ENCODE measurements around the gene SLC6A1. TPM values are rescaled to one million over a fixed set of nuclear protein-coding genes. Genes with fewer than 3 reads are reported as not detected.

Gene SLC6A1
- total RNA-seq, 1 experiment from 2014 or later = not detected

DNA sequence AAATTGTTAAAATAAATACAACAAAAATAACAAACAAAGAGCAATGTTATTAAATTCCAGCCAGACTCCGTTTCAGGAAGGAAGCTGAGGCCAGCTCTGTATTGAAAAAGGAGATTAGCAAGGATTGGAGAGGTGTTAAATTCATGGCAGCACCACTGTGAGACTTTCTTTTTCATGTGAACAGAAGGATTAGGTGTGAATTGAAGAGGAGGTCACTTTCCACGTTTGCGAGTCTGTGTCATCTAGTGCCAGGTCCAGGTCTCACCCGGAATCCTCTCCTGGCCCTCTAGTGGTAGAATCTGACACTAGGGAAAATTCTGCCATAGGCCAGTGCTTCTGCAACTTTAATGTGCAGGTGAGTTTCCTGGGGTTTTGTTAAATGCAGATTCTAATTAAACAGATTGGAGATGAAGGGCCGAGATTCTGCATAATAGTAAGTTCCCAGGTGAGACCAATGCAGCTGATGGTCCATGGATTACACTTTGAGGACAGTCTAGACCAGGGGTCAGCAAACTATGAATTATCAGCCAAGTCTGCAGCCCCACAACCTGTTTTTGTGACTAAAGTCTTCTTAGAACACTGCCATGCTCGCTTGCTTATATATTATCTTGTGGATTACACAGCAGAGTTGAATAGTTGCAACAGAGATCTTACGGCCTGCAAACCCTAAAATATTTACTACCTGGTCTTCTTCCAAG is 9.2 kb upstream of the SLC6A1 start:
- Histone ChIP-seq H3K27me3 (ENCODE audit: insufficient read depth, low read length) (no peaks in the 10 kb centered on the region), H2BK20ac (ENCODE audit: low read depth, low read length, poor library complexity, severe bottlenecking) (no peak overlapping the region), H3K18ac (ENCODE audit: insufficient read length, low read depth, low read length) (no peak overlapping the region), H3K9me3 (ENCODE audit: control insufficient read depth, low read depth, low read length) (no peaks in the 10 kb centered on the region), H3K9ac (ENCODE audit: extremely low read depth, insufficient read length, low read length) (no peak overlapping the region), H3K4me1 (ENCODE audit: insufficient read depth, low read length) (peaks cover 2% of the 10 kb centered on the region; the same call in 1 of the 2 replicates), H2BK12ac (ENCODE audit: insufficient read length, low read depth, low read length) (no peak overlapping the region), H3T11ph (ENCODE audit: low read length) (no peak overlapping the region), H2BK120ac (ENCODE audit: low read depth, low read length, poor library complexity, severe bottlenecking) (no peak overlapping the region), H3K4me2 (ENCODE audit: insufficient read depth, insufficient read length, low read length) (no peak overlapping the region), H3K79me2 (ENCODE audit: insufficient read depth, low read length) (no peaks in the 10 kb centered on the region), H2BK15ac (ENCODE audit: low read depth, low read length) (no peak overlapping the region), H3K27ac (ENCODE audit: insufficient read length, low read depth, low read length) (no peak overlapping the region), H3K79me1 (ENCODE audit: insufficient read depth, low read depth, low read length, poor library complexity, severe bottlenecking) (no peaks in the 10 kb centered on the region), H3K23me2 (ENCODE audit: insufficient read length, low read depth, low read length, poor library complexity, severe bottlenecking) (no peaks in the 10 kb centered on the region), H3K4ac (ENCODE audit: low read depth, low read length) (no peak overlapping the region), H2AK5ac (ENCODE audit: insufficient read length, low read length) (no peak overlapping the region), H4K8ac (replicated peaks; ENCODE audit: insufficient read length, low read depth, low read length) (no peak overlapping the region), H3K56ac (ENCODE audit: insufficient read length, low read depth, low read length) (no peak overlapping the region), H4K91ac (ENCODE audit: insufficient read length, low read depth, low read length) (no peak overlapping the region), H3K23ac (ENCODE audit: insufficient read length, low read depth, low read length) (no peak overlapping the region), H3K14ac (ENCODE audit: insufficient read depth, low read length) (no peak overlapping the region), H2BK5ac (ENCODE audit: insufficient read length, low read length) (no peak overlapping the region), H4K20me1 (ENCODE audit: control insufficient read depth, insufficient read depth, insufficient read length) (no peaks in the 10 kb centered on the region), H2AFZ (ENCODE audit: low read length) (peak overlapping the region; percentile 84), H4K5ac (ENCODE audit: insufficient read length, low read depth, low read length) (no peak overlapping the region)
- TF ChIP-seq, protein P1, sequence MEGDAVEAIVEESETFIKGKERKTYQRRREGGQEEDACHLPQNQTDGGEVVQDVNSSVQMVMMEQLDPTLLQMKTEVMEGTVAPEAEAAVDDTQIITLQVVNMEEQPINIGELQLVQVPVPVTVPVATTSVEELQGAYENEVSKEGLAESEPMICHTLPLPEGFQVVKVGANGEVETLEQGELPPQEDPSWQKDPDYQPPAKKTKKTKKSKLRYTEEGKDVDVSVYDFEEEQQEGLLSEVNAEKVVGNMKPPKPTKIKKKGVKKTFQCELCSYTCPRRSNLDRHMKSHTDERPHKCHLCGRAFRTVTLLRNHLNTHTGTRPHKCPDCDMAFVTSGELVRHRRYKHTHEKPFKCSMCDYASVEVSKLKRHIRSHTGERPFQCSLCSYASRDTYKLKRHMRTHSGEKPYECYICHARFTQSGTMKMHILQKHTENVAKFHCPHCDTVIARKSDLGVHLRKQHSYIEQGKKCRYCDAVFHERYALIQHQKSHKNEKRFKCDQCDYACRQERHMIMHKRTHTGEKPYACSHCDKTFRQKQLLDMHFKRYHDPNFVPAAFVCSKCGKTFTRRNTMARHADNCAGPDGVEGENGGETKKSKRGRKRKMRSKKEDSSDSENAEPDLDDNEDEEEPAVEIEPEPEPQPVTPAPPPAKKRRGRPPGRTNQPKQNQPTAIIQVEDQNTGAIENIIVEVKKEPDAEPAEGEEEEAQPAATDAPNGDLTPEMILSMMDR (conservative IDR thresholded peaks at IDR 0.05) = peak; percentile 86
- Mint-ChIP-seq H3K27me3 (ENCODE audit: low read depth) (peaks cover 34% of the 10 kb centered on the region), H3K4me3 (no peak overlapping the region), H3K9me3 (no peaks in the 10 kb centered on the region), H3K36me3 (ENCODE audit: insufficient read depth in 1 of 3, low read depth in 3 of 3) (no peaks in the 10 kb centered on the region; a peak in 1 of 7 replicates), H3K27ac (no peak overlapping the region), H3K4me1 (peaks cover 21 to 32% of the 10 kb centered on the region in 2 experiments)
- peak; percentile 63 for DNase-seq
- WGBS (ENCODE audit: extremely low coverage, insufficient read length, low lambda C conversion rate) = no CpG with 5 or more reads among the region's 7 CpGs
